Tibial nerve (tissue), 4 donors: Measurements from ENCODE around the gene CTNNA2. TPM values are rescaled to one million over a fixed set of nuclear protein-coding genes. Genes with fewer than 3 reads are reported as not detected.

Experiments used
- DNase-seq, 2 donors: peaks; one replicate each; pipeline ENCODE4 v3.0.0-alpha.2; 2019; ENCODE audit warnings: low spot score in 2 of 2
- H3K27ac ChIP-seq, 4 donors: fragments of 200-600 bp; sonication (generic) in 3 of 4; one replicate each; pipeline ENCODE4 v1.5.1; 2017 to 2019; ENCODE audit warnings: mild to moderate bottlenecking in 1 of 4
- H3K27me3 ChIP-seq, 2 donors: fragments of 200-600 bp; sonication (generic) in 1 of 2; one replicate each; pipeline versions ENCODE4 v1.5.1 to v1.6.0; 2017 to 2019
- H3K36me3 ChIP-seq, 3 donors: fragments of 200-600 bp; sonication (generic); one replicate each; pipeline ENCODE4 v1.5.1; 2018 to 2019
- H3K4me1 ChIP-seq, 4 donors: fragments of 200-600 bp; sonication (generic) in 3 of 4; one replicate each; pipeline ENCODE4 v1.5.1; 2017 to 2019
- H3K4me3 ChIP-seq, 4 donors: fragments of 200-600 bp; sonication (generic) in 3 of 4; one replicate each; pipeline ENCODE4 v1.5.1; 2017 to 2019; ENCODE audit warnings: mild to moderate bottlenecking in 1 of 4, moderate library complexity in 1 of 4
- H3K9me3 ChIP-seq, 4 donors: fragments of 200-600 bp; sonication (generic) in 3 of 4; one replicate each; pipeline ENCODE4 v1.5.1; 2017 to 2019
- EP300 ChIP-seq, 2 donors: sonication (generic); formaldehyde crosslinking; IDR thresholded peaks; one replicate each; pipeline ENCODE4 v1.6.1; 2017; ENCODE audit warnings: antibody characterized with exemption in 2 of 2, mild to moderate bottlenecking in 1 of 2
- POLR2A ChIP-seq, 2 donors: fragments of 450-650 bp; IDR thresholded peaks; one replicate each; pipeline ENCODE4 v1.6.1; 2017; ENCODE audit warnings: antibody characterized with exemption in 2 of 2, mild to moderate bottlenecking in 2 of 2, moderate library complexity in 2 of 2
- WGBS, 2 donors: methylation state at CpG; one replicate each; pipeline ENCODE4 v1.1.5; 2018; 5-methylcytosine and 5-hydroxymethylcytosine counted together
- total RNA-seq, 4 donors: library from RNA; depleted of rRNA; stranded (reverse); fragments of >200 nt; gene quantifications; one replicate each; pipeline ENCODE4 v1.1.0, GENCODE V29; 2016
- TF ChIP-seq, protein P1 (sequence below), 5 experiments: fragments of 200-600 bp in 3 of 5; fragments of 450-650 bp in 2 of 5; sonication (generic) in 3 of 5; IDR thresholded peaks; one replicate each; pipeline ENCODE4 v1.5.1; 2016 to 2019; ENCODE audit warnings: antibody characterized with exemption in 5 of 5, mild to moderate bottlenecking in 3 of 5, moderate library complexity in 2 of 5

Gene CTNNA2
- total RNA-seq, 4 donors from 2014 or later = 0.39 to 3.3 (median 0.75) TPM

DNA sequence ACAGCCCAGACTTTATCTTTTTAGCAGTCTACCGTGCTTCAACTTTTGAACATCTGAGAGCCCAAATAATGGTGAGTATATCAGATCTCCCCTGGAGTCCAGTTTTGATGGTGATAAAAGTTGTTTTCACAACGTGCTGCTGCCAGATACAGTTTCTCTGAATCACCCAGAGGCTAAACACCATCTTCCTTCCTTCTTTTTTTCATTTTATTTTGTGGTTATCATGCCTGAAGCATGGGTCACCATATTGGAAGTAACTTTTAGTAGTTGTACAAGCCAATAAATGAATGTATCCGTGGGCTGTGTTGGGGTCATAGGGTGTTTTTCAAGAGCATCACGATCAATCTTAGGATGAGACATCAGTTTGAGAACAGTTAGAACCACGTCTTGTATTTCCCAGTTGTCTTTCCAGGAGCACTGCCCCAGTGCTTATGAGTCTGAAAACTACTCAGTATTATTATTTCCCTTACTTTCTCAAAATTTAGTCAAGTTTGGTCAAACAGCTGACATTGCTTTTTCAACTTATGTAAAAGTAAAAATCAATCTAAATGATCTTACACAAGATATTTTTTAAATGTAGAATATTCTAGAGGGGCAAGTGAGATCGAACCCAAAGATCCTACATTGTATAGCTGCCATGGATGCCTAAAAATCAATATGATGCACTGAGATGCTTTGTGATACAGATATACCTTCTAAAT is 311.4 kb downstream of the CTNNA2 start:
- no peak for DNase-seq
- Histone ChIP-seq H3K27me3 (no peaks in the 10 kb centered on the region), H3K4me3 (no peak overlapping the region), H3K27ac (no peak overlapping the region), H3K4me1 (no peaks in the 10 kb centered on the region), H3K9me3 (no peaks in the 10 kb centered on the region), H3K36me3 (no peaks in the 10 kb centered on the region)
- WGBS, 2 donors = 69 to 70% methylated on average over 6 of the region's 6 CpGs
- TF ChIP-seq EP300 (IDR thresholded peaks at IDR 0.05) (no peak), POLR2A (IDR thresholded peaks at IDR 0.05) (no peak)
- TF ChIP-seq, protein P1, sequence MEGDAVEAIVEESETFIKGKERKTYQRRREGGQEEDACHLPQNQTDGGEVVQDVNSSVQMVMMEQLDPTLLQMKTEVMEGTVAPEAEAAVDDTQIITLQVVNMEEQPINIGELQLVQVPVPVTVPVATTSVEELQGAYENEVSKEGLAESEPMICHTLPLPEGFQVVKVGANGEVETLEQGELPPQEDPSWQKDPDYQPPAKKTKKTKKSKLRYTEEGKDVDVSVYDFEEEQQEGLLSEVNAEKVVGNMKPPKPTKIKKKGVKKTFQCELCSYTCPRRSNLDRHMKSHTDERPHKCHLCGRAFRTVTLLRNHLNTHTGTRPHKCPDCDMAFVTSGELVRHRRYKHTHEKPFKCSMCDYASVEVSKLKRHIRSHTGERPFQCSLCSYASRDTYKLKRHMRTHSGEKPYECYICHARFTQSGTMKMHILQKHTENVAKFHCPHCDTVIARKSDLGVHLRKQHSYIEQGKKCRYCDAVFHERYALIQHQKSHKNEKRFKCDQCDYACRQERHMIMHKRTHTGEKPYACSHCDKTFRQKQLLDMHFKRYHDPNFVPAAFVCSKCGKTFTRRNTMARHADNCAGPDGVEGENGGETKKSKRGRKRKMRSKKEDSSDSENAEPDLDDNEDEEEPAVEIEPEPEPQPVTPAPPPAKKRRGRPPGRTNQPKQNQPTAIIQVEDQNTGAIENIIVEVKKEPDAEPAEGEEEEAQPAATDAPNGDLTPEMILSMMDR (IDR thresholded peaks at IDR 0.05) = no peak

DNA sequence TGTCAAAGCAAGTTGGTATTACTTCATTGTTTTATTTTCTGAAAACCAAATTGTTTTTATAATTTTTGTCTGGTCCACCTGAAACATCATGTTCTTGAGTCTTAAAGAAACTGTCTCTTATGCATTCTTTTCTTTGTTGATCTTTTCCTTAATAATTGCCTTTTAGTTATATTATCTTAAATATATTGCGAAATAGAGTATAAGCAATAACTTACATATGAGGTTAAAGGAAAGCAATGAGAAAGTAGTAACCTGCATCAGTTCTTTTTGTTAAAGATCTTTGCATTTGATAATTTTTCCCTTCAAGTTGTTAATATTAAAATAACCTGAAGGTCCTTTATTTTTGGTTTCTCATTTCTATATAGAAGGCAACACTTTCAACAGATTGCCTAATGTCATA is 315.0 kb downstream of the CTNNA2 start:
- no peak for DNase-seq
- TF ChIP-seq, protein P1 (IDR thresholded peaks at IDR 0.05) = no peak
- no peak for TF ChIP-seq POLR2A (IDR thresholded peaks at IDR 0.05)
- no peak for TF ChIP-seq EP300 (IDR thresholded peaks at IDR 0.05)
- peaks cover 0 to 3% (median 0%) of the 10 kb centered on the region in 4 donors for H3K4me1 ChIP-seq
- no peak overlapping the region for H3K27ac ChIP-seq
- no peaks in the 10 kb centered on the region for H3K9me3 ChIP-seq
- no peak overlapping the region for H3K4me3 ChIP-seq
- WGBS, 2 donors = 97 to 98% methylated on average over 1 of the region's 1 CpG
- no peaks in the 10 kb centered on the region for H3K36me3 ChIP-seq
- H3K27me3 ChIP-seq = no peaks in the 10 kb centered on the region

DNA sequence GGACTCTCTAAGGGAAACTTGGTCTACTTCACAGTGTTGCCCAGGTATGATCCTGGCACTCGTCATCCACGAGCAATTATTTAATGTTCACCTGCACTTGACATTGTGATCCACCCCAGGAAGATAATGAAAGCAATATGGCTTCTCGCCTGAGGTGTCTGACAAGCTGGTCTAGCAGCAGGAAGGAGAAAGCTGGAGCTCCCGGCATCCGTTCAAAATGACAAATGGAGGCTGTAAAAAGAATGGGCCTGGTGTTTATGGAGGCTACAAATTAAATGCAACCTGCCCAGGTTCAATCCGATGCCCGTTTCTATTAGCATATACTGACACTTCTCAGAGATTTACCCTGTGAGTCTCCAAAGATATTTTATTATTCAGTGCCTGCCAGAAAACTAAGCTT is 317.6 kb downstream of the CTNNA2 start:
- Histone ChIP-seq H3K4me1 (peaks cover 0 to 3% (median 0%) of the 10 kb centered on the region in 4 donors), H3K36me3 (no peaks in the 10 kb centered on the region), H3K27me3 (no peaks in the 10 kb centered on the region), H3K9me3 (no peaks in the 10 kb centered on the region), H3K27ac (no peak overlapping the region), H3K4me3 (no peak overlapping the region)
- 39 to 60% methylated on average over 7 of the region's 7 CpGs for WGBS, 2 donors
- DNase-seq = no peak
- TF ChIP-seq, protein P1 (IDR thresholded peaks at IDR 0.05) = no peak
- no peak for TF ChIP-seq POLR2A (IDR thresholded peaks at IDR 0.05)

DNA sequence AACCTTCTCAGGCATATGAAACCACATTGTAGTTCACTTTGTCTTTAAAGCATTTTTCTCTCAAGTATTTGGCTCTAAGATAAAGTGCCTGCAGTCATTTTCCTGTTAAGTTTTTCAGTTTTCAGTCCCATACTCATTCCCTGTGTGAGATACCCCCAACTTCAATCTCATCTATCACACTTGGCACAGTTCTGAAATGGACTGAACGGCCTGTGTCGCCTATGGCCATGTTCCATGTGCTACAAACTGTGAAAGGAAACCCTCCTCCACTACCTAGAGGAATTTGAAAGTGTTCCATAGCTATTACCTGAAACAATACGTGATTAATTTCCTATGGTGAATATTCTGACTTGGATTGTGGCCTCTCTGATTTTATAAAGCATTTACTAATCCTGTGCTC is 319.1 kb downstream of the CTNNA2 start:
- 37 to 50% methylated on average over 3 of the region's 3 CpGs for WGBS, 2 donors
- Histone ChIP-seq H3K27me3 (no peaks in the 10 kb centered on the region), H3K36me3 (no peaks in the 10 kb centered on the region), H3K27ac (no peak overlapping the region), H3K9me3 (no peaks in the 10 kb centered on the region), H3K4me1 (peaks cover 0 to 3% (median 0%) of the 10 kb centered on the region in 4 donors), H3K4me3 (no peak overlapping the region)
- TF ChIP-seq POLR2A (IDR thresholded peaks at IDR 0.05) = no peak
- TF ChIP-seq, protein P1 (IDR thresholded peaks at IDR 0.05) = no peak
- TF ChIP-seq EP300 (IDR thresholded peaks at IDR 0.05) = no peak
- no peak for DNase-seq

DNA sequence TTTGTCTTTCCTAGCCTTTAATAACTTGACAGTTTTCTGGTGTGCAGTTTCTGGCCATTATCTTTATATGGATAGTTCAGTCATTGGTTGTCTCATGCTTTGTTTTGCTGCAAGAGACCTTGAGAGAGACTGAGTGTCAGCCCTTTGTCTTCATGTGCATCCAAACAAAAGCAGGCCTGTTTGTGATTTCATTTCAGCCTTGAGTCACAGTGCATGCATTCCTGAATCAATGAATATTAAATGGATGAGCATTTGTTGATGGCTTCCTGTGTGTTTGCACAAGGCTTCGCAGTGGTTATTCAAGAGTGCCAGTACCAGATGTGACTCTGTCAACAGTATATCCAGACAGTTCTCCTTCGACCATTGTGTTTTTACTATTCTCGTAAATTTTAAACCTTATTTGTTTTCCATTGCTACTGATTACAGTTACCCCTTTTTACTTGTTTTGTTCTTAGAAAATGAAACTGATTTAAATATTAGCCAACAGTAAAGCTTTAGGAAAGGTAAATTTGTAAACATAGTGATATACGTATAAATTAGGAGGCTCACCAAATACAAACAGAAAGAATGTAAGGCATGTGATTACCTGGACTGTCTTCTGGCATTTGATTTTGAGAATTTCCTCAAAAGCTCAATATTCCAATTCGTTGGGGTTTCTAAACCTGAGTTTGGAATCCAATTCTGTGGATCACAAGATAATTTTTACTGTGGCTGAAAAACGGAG is 319.8 kb downstream of the CTNNA2 start:
- no peak for DNase-seq
- Histone ChIP-seq H3K9me3 (no peaks in the 10 kb centered on the region), H3K36me3 (no peaks in the 10 kb centered on the region), H3K4me3 (no peak overlapping the region), H3K27me3 (no peaks in the 10 kb centered on the region), H3K27ac (no peak overlapping the region), H3K4me1 (peaks cover 0 to 3% (median 0%) of the 10 kb centered on the region in 4 donors)
- TF ChIP-seq, protein P1 (IDR thresholded peaks at IDR 0.05) = no peak
- TF ChIP-seq EP300 (IDR thresholded peaks at IDR 0.05) = no peak
- TF ChIP-seq POLR2A (IDR thresholded peaks at IDR 0.05) = no peak
- 41 to 42% methylated on average over 6 of the region's 6 CpGs for WGBS, 2 donors
